ENCODE measurements around the gene ZNRF1. TPM values are rescaled to one million over a fixed set of nuclear protein-coding genes. Genes with fewer than 3 reads are reported as not detected.

Gene ZNRF1
- total RNA-seq, 2 donors from 2014 or later = 58.2 to 88.4 TPM

GRCh38 chr16:75106351-75107274 is 107.8 kb downstream of the ZNRF1 start:
- Mint-ChIP-seq H3K27me3 (no peaks in the 10 kb centered on the region), H3K9me3 (no peaks in the 10 kb centered on the region), H3K36me3 (ENCODE audit: low read depth) (peaks cover 87% of the 10 kb centered on the region), H3K27ac (peak overlapping the region; percentile 96), H3K4me1 (peaks cover 61% of the 10 kb centered on the region), H3K4me3 (peak overlapping the region; percentile 91)
- no peak for ATAC-seq (replicated peaks)

- Mint-ChIP-seq H3K27ac (peak overlapping the region; percentile 96), H3K4me1 (peaks cover 60% of the 10 kb centered on the region), H3K9me3 (no peaks in the 10 kb centered on the region), H3K27me3 (no peaks in the 10 kb centered on the region), H3K36me3 (ENCODE audit: low read depth) (peaks cover 89% of the 10 kb centered on the region), H3K4me3 (peak overlapping the region; percentile 91)
- ATAC-seq (replicated peaks) = no peak
Observed at GRCh38 chr16:75107505-75107904, 108.7 kb downstream of the ZNRF1 start.

GRCh38 chr16:75108792-75109731 is 110.2 kb downstream of the ZNRF1 start:
- Mint-ChIP-seq H3K9me3 (no peaks in the 10 kb centered on the region), H3K27me3 (no peaks in the 10 kb centered on the region), H3K4me3 (peak overlapping the region; percentile 91), H3K4me1 (peaks cover 60% of the 10 kb centered on the region), H3K27ac (peak overlapping the region; percentile 96), H3K36me3 (ENCODE audit: low read depth) (peaks cover 75% of the 10 kb centered on the region)
- ATAC-seq (replicated peaks) = peak; percentile 67

- H3K27ac Mint-ChIP-seq = peak overlapping the region; percentile 96
- peak overlapping the region; percentile 91 for H3K4me3 Mint-ChIP-seq
- H3K4me1 Mint-ChIP-seq = peaks cover 53% of the 10 kb centered on the region
- ATAC-seq (replicated peaks) = no peak
- H3K27me3 Mint-ChIP-seq = no peaks in the 10 kb centered on the region
- no peaks in the 10 kb centered on the region for H3K9me3 Mint-ChIP-seq
- H3K36me3 Mint-ChIP-seq (ENCODE audit: low read depth) = peaks cover 68% of the 10 kb centered on the region
Observed at GRCh38 chr16:75109732-75110243, 111.0 kb downstream of the ZNRF1 start.

GRCh38 chr16:75110637-75111513 is 112.1 kb downstream of the ZNRF1 start:
- H3K27ac Mint-ChIP-seq = peak overlapping the region; percentile 96
- H3K27me3 Mint-ChIP-seq = no peaks in the 10 kb centered on the region
- peaks cover 46% of the 10 kb centered on the region for H3K4me1 Mint-ChIP-seq
- no peaks in the 10 kb centered on the region for H3K9me3 Mint-ChIP-seq
- peak overlapping the region; percentile 91 for H3K4me3 Mint-ChIP-seq
- ATAC-seq (replicated peaks) = peak; percentile 65
- peaks cover 57% of the 10 kb centered on the region for H3K36me3 Mint-ChIP-seq (ENCODE audit: low read depth)

- H3K27me3 Mint-ChIP-seq = no peaks in the 10 kb centered on the region
- no peaks in the 10 kb centered on the region for H3K9me3 Mint-ChIP-seq
- H3K36me3 Mint-ChIP-seq (ENCODE audit: low read depth) = peaks cover 51% of the 10 kb centered on the region
- ATAC-seq (replicated peaks) = peak; percentile 10
- peaks cover 40% of the 10 kb centered on the region for H3K4me1 Mint-ChIP-seq
- peak overlapping the region; percentile 96 for H3K27ac Mint-ChIP-seq
- H3K4me3 Mint-ChIP-seq = peak overlapping the region; percentile 91
Observed at GRCh38 chr16:75111514-75111940, 112.7 kb downstream of the ZNRF1 start.

- H3K4me3 Mint-ChIP-seq = peak overlapping the region; percentile 91
Observed at GRCh38 chr16:75111961-75112733, 113.3 kb downstream of the ZNRF1 start.

GRCh38 chr16:75112734-75113491 is 114.1 kb downstream of the ZNRF1 start:
- no peaks in the 10 kb centered on the region for H3K27me3 Mint-ChIP-seq
- H3K4me1 Mint-ChIP-seq = peaks cover 31% of the 10 kb centered on the region
- H3K9me3 Mint-ChIP-seq = no peaks in the 10 kb centered on the region
- H3K36me3 Mint-ChIP-seq (ENCODE audit: low read depth) = peaks cover 37% of the 10 kb centered on the region
- ATAC-seq (replicated peaks) = no peak
- peak overlapping the region; percentile 91 for H3K4me3 Mint-ChIP-seq
- peak overlapping the region; percentile 96 for H3K27ac Mint-ChIP-seq

More at GRCh38 chr16:75111961-75112733, 113.3 kb downstream of the ZNRF1 start:
- ATAC-seq (replicated peaks) = no peak
- H3K27ac Mint-ChIP-seq = peak overlapping the region; percentile 96
- H3K9me3 Mint-ChIP-seq = no peaks in the 10 kb centered on the region
- peaks cover 35% of the 10 kb centered on the region for H3K4me1 Mint-ChIP-seq
- peaks cover 45% of the 10 kb centered on the region for H3K36me3 Mint-ChIP-seq (ENCODE audit: low read depth)
- no peaks in the 10 kb centered on the region for H3K27me3 Mint-ChIP-seq

GRCh38 chr16:75113541-75114121 is 114.8 kb downstream of the ZNRF1 start:
- Mint-ChIP-seq H3K27ac (peak overlapping the region; percentile 96), H3K9me3 (no peaks in the 10 kb centered on the region), H3K27me3 (no peaks in the 10 kb centered on the region), H3K4me1 (peaks cover 31% of the 10 kb centered on the region), H3K4me3 (peak overlapping the region; percentile 91), H3K36me3 (ENCODE audit: low read depth) (peaks cover 30% of the 10 kb centered on the region)
- no peak for ATAC-seq (replicated peaks)

GRCh38 chr16:75114179-75114945 is 115.5 kb downstream of the ZNRF1 start:
- Mint-ChIP-seq H3K27ac (no peak overlapping the region), H3K27me3 (no peaks in the 10 kb centered on the region), H3K9me3 (no peaks in the 10 kb centered on the region), H3K4me3 (no peak overlapping the region), H3K4me1 (peaks cover 27% of the 10 kb centered on the region), H3K36me3 (ENCODE audit: low read depth) (peaks cover 22% of the 10 kb centered on the region)
- no peak for ATAC-seq (replicated peaks)

GRCh38 chr16:75114946-75115825 is 116.4 kb downstream of the ZNRF1 start:
- H3K4me1 Mint-ChIP-seq = peaks cover 25% of the 10 kb centered on the region
- ATAC-seq (replicated peaks) = no peak
- no peak overlapping the region for H3K27ac Mint-ChIP-seq
- H3K9me3 Mint-ChIP-seq = no peaks in the 10 kb centered on the region
- H3K36me3 Mint-ChIP-seq (ENCODE audit: low read depth) = peaks cover 14% of the 10 kb centered on the region
- no peak overlapping the region for H3K4me3 Mint-ChIP-seq
- no peaks in the 10 kb centered on the region for H3K27me3 Mint-ChIP-seq

All from activated T-helper 17 cell treated with anti-CD3 and anti-CD28 coated beads, Interleukin-2, amount 50 U/mL, for 72 hours (primary cell).